Measurements from ENCODE around the gene CYBA. TPM values are rescaled to one million over a fixed set of nuclear protein-coding genes. Genes with fewer than 3 reads are reported as not detected.

Gene CYBA
- total and polyA plus RNA-seq, 2 of the 4 experiments (the other 2 are of a cell fraction): 65.6 to 169 TPM

DNA sequence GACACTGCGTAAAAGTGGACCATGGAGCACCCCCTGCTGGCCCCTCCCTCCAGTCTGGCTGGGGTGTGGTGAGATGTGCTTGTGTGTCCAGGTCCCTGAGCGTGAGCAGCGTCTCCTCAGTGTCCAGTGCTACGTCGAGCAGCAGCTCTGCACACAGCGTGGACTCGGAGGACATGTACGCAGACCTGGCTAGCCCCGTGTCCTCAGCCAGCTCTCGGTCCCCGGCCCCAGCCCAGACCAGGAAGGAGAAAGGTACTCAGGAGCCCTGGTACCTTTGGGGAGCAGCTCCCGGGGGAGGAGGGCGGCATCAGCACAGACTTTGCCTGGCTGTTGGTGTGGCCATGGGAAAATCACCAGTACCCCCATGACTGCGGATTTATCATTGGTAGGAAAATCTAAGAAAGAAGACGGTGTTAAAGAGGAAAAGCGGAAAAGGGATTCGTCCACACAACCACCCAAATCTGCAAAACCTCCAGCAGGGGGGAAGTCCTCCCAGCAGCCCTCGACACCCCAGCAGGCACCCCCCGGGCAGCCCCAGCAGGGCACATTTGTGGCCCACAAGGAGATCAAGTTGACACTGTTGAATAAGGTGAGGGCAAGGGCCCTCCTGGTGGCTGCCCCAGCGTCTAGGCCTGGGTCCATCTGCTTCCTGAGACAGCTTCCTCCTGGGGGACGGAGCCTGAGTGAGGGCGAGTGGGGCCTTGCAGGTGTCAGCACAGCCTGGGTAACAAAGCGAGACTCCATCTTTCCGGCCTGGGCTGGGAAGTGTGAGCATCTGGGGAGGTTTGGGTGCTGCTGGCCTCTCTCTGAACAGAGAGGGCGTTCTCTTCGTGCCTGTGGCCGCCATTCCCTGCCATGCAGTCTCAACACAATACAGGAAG lies 23.1 kb downstream of the CYBA start:
- peaks cover 78% of the 10 kb centered on the region for H3K36me3 ChIP-seq (ENCODE audit: control insufficient read depth, insufficient read depth, low read length)
- CTCF ChIA-PET: no interaction called here
- dilution Hi-C loops (cut with HindIII; ENCODE audit: low sequenced_read_pairs, unreplicated experiment): no loop called here

More for the DNA sequence above, 23.1 kb downstream of the CYBA start:
- no TSS peak for BruUV-seq (replicated peaks)
- Histone ChIP-seq H3K18ac (ENCODE audit: low read depth, low read length) (no peak overlapping the region), H3K14ac (replicated peaks; ENCODE audit: low read depth, low read length) (no peak overlapping the region), H4K8ac (ENCODE audit: low read depth in 2 of 2, low read length in 2 of 2) (no peak overlapping the region), H3K9ac (ENCODE audit: low read depth, low read length) (no peak overlapping the region), H3K4me3 (ENCODE audit: insufficient read depth, low read depth, low read length) (no peak overlapping the region), H2BK20ac (ENCODE audit: low read depth, low read length) (no peak overlapping the region), H3K9me3 (ENCODE audit: control insufficient read depth, insufficient read depth, low read length) (no peaks in the 10 kb centered on the region), H2BK15ac (ENCODE audit: low read depth, low read length) (no peak overlapping the region), H2BK120ac (ENCODE audit: low read depth, low read length) (no peak overlapping the region), H3K56ac (ENCODE audit: extremely low read depth, insufficient read depth, low read length) (no peak overlapping the region), H3K23ac (ENCODE audit: low read depth, low read length) (no peak overlapping the region), H3K79me1 (ENCODE audit: low read depth in 1 of 2, low read length in 2 of 2) (peaks cover 0 to 10% of the 10 kb centered on the region in 2 experiments; a peak in 2 of 4 replicates), H3K27ac (ENCODE audit: insufficient read depth, low read length) (no peak overlapping the region), H3K4me2 (ENCODE audit: low read depth, low read length) (no peak overlapping the region), H3K4ac (ENCODE audit: low read depth, low read length) (no peak overlapping the region), H2BK5ac (ENCODE audit: low read depth, low read length, poor library complexity, severe bottlenecking) (no peak overlapping the region), H2AK5ac (ENCODE audit: low read depth, low read length) (no peak overlapping the region), H2AK9ac (replicated peaks; ENCODE audit: low read depth, low read length, poor library complexity) (peak overlapping the region; percentile 72), H4K20me1 (ENCODE audit: insufficient read depth, low read length) (peaks cover 8% of the 10 kb centered on the region), H4K91ac (ENCODE audit: insufficient read depth, low read depth, low read length) (no peak overlapping the region), H3K9me1 (ENCODE audit: insufficient read depth, low read length) (no peaks in the 10 kb centered on the region), H3K27me3 (ENCODE audit: control insufficient read depth, insufficient read depth, low read length) (no peaks in the 10 kb centered on the region), H4K5ac (ENCODE audit: low read depth, low read length) (no peak overlapping the region), H3K4me1 (ENCODE audit: control insufficient read depth, insufficient read depth, low read length) (no peaks in the 10 kb centered on the region), H2AFZ (replicated peaks; ENCODE audit: low read length, poor library complexity) (peak overlapping the region; percentile 33)
- no peak for DNase-seq
- intact Hi-C loops (cut with micrococcal nuclease): no loop called here
- no peak for TF ChIP-seq BHLHE40 (IDR thresholded peaks at IDR 0.05; ENCODE audit: low read depth, low read length)
- TF ChIP-seq POLR2A (IDR thresholded peaks at IDR 0.05; ENCODE audit: low read depth, low read length): no peak
- no peak for TF ChIP-seq CEBPB (IDR thresholded peaks at IDR 0.05; ENCODE audit: low read depth, low read length)
- TF ChIP-seq RFX5 (IDR thresholded peaks at IDR 0.05; ENCODE audit: low read depth, low read length): no peak
- TF ChIP-seq, protein P1, sequence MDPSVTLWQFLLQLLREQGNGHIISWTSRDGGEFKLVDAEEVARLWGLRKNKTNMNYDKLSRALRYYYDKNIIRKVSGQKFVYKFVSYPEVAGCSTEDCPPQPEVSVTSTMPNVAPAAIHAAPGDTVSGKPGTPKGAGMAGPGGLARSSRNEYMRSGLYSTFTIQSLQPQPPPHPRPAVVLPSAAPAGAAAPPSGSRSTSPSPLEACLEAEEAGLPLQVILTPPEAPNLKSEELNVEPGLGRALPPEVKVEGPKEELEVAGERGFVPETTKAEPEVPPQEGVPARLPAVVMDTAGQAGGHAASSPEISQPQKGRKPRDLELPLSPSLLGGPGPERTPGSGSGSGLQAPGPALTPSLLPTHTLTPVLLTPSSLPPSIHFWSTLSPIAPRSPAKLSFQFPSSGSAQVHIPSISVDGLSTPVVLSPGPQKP (IDR thresholded peaks at IDR 0.05; ENCODE audit: borderline replicate concordance, low read depth, low read length): no peak
- TF ChIP-seq, protein P2, sequence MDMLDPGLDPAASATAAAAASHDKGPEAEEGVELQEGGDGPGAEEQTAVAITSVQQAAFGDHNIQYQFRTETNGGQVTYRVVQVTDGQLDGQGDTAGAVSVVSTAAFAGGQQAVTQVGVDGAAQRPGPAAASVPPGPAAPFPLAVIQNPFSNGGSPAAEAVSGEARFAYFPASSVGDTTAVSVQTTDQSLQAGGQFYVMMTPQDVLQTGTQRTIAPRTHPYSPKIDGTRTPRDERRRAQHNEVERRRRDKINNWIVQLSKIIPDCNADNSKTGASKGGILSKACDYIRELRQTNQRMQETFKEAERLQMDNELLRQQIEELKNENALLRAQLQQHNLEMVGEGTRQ (IDR thresholded peaks at IDR 0.05; ENCODE audit: low read depth, low read length): no peak
- TF ChIP-seq CHD1 (IDR thresholded peaks at IDR 0.05; ENCODE audit: low read depth, low read length): no peak
- no peak for TF ChIP-seq FOS (IDR thresholded peaks at IDR 0.05; ENCODE audit: low read depth, low read length)
- TF ChIP-seq RCOR1 (IDR thresholded peaks at IDR 0.05; ENCODE audit: insufficient replicate concordance, low read length): no peak
- no peak for TF ChIP-seq MAZ (IDR thresholded peaks at IDR 0.05; ENCODE audit: borderline replicate concordance, low read depth, low read length)
- no peak for TF ChIP-seq MAFK (IDR thresholded peaks at IDR 0.05; ENCODE audit: low read depth, low read length)
- in situ Hi-C loops (cut with MboI; ENCODE audit: low sequenced_read_pairs): no loop called here
- POLR2A ChIA-PET (ENCODE audit: unreplicated experiment): no interaction called here
- no peak for ATAC-seq (ENCODE audit: low read depth)
- WGBS, 2 experiments (ENCODE audit: extremely low coverage in 2 of 2, insufficient read length in 1 of 2): 100% methylated on average over 2 of the region's 27 CpGs; no CpG with 5 or more reads in 1 of the 2 experiments

Measured in IMR-90 (cell line).